Effector memory CD4-positive, alpha-beta T cell (primary cell): ENCODE results near the gene RASGRF1.

Experiments used
- DNase-seq, 3 donors: peaks; one replicate each; pipeline ENCODE4 v3.0.0-alpha.2; 2020
- H3K27ac ChIP-seq: 2 replicates; pipeline ENCODE4 v1.7.0; 2013; ENCODE audit warnings: mild to moderate bottlenecking, low read length, moderate library complexity; ENCODE audit not compliant: insufficient read depth, poor library complexity, severe bottlenecking
- H3K27me3 ChIP-seq: replicated peaks from 2 replicates; pipeline ENCODE4 v1.7.0; 2013; ENCODE audit warnings: mild to moderate bottlenecking, low read length; ENCODE audit not compliant: insufficient read depth, control insufficient read depth, poor library complexity, severe bottlenecking
- H3K36me3 ChIP-seq: 2 replicates; pipeline ENCODE4 v1.7.0; 2013; ENCODE audit warnings: mild to moderate bottlenecking, low read length, moderate library complexity; ENCODE audit not compliant: control insufficient read depth, insufficient read depth
- H3K4me1 ChIP-seq: 2 replicates; pipeline ENCODE4 v1.7.0; 2013; ENCODE audit warnings: low read length, mild to moderate bottlenecking; ENCODE audit not compliant: control insufficient read depth, insufficient read depth, poor library complexity, severe bottlenecking
- H3K4me3 ChIP-seq: 2 replicates; pipeline ENCODE4 v1.7.0; 2013; ENCODE audit warnings: low read length, low read depth, mild to moderate bottlenecking; ENCODE audit not compliant: insufficient read depth, poor library complexity, severe bottlenecking
- H3K9me3 ChIP-seq: 2 replicates; pipeline ENCODE4 v1.7.0; 2013; ENCODE audit warnings: mild to moderate bottlenecking, low read length, moderate library complexity; ENCODE audit not compliant: control insufficient read depth

Gene RASGRF1

GRCh38 chr15:79042213-79042928 lies 48.2 kb downstream of the RASGRF1 start:
- no peak overlapping the region for H3K27ac ChIP-seq
- DNase-seq = no peak
- H3K4me3 ChIP-seq = no peak overlapping the region
- H3K9me3 ChIP-seq = peaks cover 3% of the 10 kb centered on the region
- H3K36me3 ChIP-seq = no peaks in the 10 kb centered on the region
- no peaks in the 10 kb centered on the region for H3K4me1 ChIP-seq
- no peaks in the 10 kb centered on the region for H3K27me3 ChIP-seq

- DNase-seq = no peak
Measured at GRCh38 chr15:79041601-79042168, 48.9 kb downstream of the RASGRF1 start.

GRCh38 chr15:79037848-79038247 lies 52.7 kb downstream of the RASGRF1 start:
- no peaks in the 10 kb centered on the region for H3K9me3 ChIP-seq
- no peak overlapping the region for H3K4me3 ChIP-seq
- no peaks in the 10 kb centered on the region for H3K4me1 ChIP-seq
- no peaks in the 10 kb centered on the region for H3K36me3 ChIP-seq
- H3K27me3 ChIP-seq = no peaks in the 10 kb centered on the region
- H3K27ac ChIP-seq = no peak overlapping the region
- DNase-seq = no peak

More at GRCh38 chr15:79041601-79042168, 48.9 kb downstream of the RASGRF1 start:
- H3K4me3 ChIP-seq = no peak overlapping the region
- no peaks in the 10 kb centered on the region for H3K4me1 ChIP-seq
- no peaks in the 10 kb centered on the region for H3K36me3 ChIP-seq
- H3K27ac ChIP-seq = no peak overlapping the region
- peaks cover 3% of the 10 kb centered on the region for H3K9me3 ChIP-seq
- no peaks in the 10 kb centered on the region for H3K27me3 ChIP-seq

- Histone ChIP-seq H3K4me3 (no peak overlapping the region), H3K4me1 (no peaks in the 10 kb centered on the region), H3K27ac (no peak overlapping the region), H3K9me3 (no peaks in the 10 kb centered on the region), H3K27me3 (no peaks in the 10 kb centered on the region), H3K36me3 (no peaks in the 10 kb centered on the region)
- no peak for DNase-seq
Measured at GRCh38 chr15:79036323-79036722, 54.3 kb downstream of the RASGRF1 start.

GRCh38 chr15:79035814-79036213 lies 54.8 kb downstream of the RASGRF1 start:
- Histone ChIP-seq H3K27ac (no peak overlapping the region), H3K9me3 (no peaks in the 10 kb centered on the region), H3K27me3 (no peaks in the 10 kb centered on the region), H3K4me1 (no peaks in the 10 kb centered on the region), H3K4me3 (no peak overlapping the region), H3K36me3 (no peaks in the 10 kb centered on the region)
- no peak for DNase-seq

- no peaks in the 10 kb centered on the region for H3K36me3 ChIP-seq
- no peaks in the 10 kb centered on the region for H3K27me3 ChIP-seq
- H3K4me3 ChIP-seq = no peak overlapping the region
- H3K9me3 ChIP-seq = no peaks in the 10 kb centered on the region
- no peak for DNase-seq
- H3K27ac ChIP-seq = no peak overlapping the region
- H3K4me1 ChIP-seq = no peaks in the 10 kb centered on the region
Measured at GRCh38 chr15:79035111-79035601, 55.4 kb downstream of the RASGRF1 start.

- DNase-seq = no peak
- H3K4me3 ChIP-seq = no peak overlapping the region
- no peaks in the 10 kb centered on the region for H3K36me3 ChIP-seq
- no peak overlapping the region for H3K27ac ChIP-seq
- H3K9me3 ChIP-seq = no peaks in the 10 kb centered on the region
- H3K27me3 ChIP-seq = no peaks in the 10 kb centered on the region
- H3K4me1 ChIP-seq = no peaks in the 10 kb centered on the region
Measured at GRCh38 chr15:79034284-79034683, 56.3 kb downstream of the RASGRF1 start.

GRCh38 chr15:79032656-79033055 lies 57.9 kb downstream of the RASGRF1 start:
- no peak for DNase-seq
- Histone ChIP-seq H3K36me3 (no peaks in the 10 kb centered on the region), H3K27me3 (no peaks in the 10 kb centered on the region), H3K4me3 (no peak overlapping the region), H3K9me3 (no peaks in the 10 kb centered on the region), H3K4me1 (no peaks in the 10 kb centered on the region), H3K27ac (no peak overlapping the region)

- Histone ChIP-seq H3K36me3 (no peaks in the 10 kb centered on the region), H3K4me3 (no peak overlapping the region), H3K9me3 (no peaks in the 10 kb centered on the region), H3K27me3 (no peaks in the 10 kb centered on the region), H3K4me1 (no peaks in the 10 kb centered on the region), H3K27ac (no peak overlapping the region)
- DNase-seq = no peak
Measured at GRCh38 chr15:79031821-79032220, 58.8 kb downstream of the RASGRF1 start.

- H3K27me3 ChIP-seq = no peaks in the 10 kb centered on the region
- no peaks in the 10 kb centered on the region for H3K4me1 ChIP-seq
- no peak overlapping the region for H3K27ac ChIP-seq
- no peak for DNase-seq
- no peaks in the 10 kb centered on the region for H3K9me3 ChIP-seq
- no peak overlapping the region for H3K4me3 ChIP-seq
- H3K36me3 ChIP-seq = no peaks in the 10 kb centered on the region
Measured at GRCh38 chr15:79031201-79031600, 59.4 kb downstream of the RASGRF1 start.
